ENCODE results near the gene ANKRD16.

ANKRD16 gene

DNA sequence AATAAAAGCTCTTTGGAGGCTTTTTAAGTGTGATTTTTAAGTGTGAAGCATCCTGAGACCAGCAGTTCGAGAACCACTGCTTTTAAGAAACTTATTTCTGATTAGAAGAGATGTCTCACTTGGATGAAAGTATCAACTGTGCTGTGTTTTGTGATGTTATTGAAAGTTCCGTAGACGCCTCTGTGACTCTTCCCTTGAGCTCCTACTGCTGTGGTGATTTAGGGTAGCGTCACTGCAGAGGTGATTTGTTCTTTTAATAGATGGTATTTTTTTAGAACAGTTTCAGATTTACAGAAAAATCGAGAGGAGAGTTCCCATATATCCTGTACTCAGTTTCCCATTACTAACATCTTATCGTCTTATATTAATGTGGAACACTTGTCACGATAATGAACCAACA is 29.9 kb upstream of the ANKRD16 start:
- H3K27me3 Mint-ChIP-seq (ENCODE audit: low read depth), result no peaks in the 10 kb centered on the region
- no peak overlapping the region for H3K27ac Mint-ChIP-seq
- peaks cover 82% of the 10 kb centered on the region for H3K36me3 Mint-ChIP-seq (ENCODE audit: low read depth)
- H3K4me3 Mint-ChIP-seq, result no peak overlapping the region
- H3K4me1 Mint-ChIP-seq, result no peaks in the 10 kb centered on the region
- TF ChIP-seq, protein P1, sequence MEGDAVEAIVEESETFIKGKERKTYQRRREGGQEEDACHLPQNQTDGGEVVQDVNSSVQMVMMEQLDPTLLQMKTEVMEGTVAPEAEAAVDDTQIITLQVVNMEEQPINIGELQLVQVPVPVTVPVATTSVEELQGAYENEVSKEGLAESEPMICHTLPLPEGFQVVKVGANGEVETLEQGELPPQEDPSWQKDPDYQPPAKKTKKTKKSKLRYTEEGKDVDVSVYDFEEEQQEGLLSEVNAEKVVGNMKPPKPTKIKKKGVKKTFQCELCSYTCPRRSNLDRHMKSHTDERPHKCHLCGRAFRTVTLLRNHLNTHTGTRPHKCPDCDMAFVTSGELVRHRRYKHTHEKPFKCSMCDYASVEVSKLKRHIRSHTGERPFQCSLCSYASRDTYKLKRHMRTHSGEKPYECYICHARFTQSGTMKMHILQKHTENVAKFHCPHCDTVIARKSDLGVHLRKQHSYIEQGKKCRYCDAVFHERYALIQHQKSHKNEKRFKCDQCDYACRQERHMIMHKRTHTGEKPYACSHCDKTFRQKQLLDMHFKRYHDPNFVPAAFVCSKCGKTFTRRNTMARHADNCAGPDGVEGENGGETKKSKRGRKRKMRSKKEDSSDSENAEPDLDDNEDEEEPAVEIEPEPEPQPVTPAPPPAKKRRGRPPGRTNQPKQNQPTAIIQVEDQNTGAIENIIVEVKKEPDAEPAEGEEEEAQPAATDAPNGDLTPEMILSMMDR (IDR thresholded peaks at IDR 0.05; ENCODE audit: unreplicated experiment in 3 of 3), result no peak
- no peaks in the 10 kb centered on the region for H3K9me3 Mint-ChIP-seq

DNA sequence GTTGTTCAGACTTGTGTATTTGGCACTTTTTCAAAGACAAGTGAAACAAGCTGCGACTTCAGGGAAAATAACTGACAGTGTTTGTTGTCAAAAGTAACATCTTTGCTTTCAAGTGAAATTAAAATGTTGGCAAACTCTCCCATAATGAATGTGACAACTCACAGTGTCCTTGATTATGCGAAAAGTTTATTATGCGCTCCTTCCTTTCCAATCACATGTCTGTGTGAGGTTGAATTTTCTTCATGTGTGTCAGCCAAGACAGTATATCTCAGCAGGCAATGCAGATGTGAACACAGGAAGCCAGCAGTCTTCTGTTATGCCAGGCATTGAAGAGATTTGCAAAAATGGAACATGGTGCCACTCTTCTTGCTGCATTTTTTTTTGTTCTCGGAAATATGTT is 29.1 kb upstream of the ANKRD16 start:
- Mint-ChIP-seq H3K36me3 (ENCODE audit: low read depth) (peaks cover 84% of the 10 kb centered on the region), H3K9me3 (no peaks in the 10 kb centered on the region), H3K4me1 (no peaks in the 10 kb centered on the region), H3K27ac (no peak overlapping the region), H3K4me3 (no peak overlapping the region), H3K27me3 (ENCODE audit: low read depth) (no peaks in the 10 kb centered on the region)
- TF ChIP-seq, protein P1 (IDR thresholded peaks at IDR 0.05; ENCODE audit: unreplicated experiment in 3 of 3), result no peak

DNA sequence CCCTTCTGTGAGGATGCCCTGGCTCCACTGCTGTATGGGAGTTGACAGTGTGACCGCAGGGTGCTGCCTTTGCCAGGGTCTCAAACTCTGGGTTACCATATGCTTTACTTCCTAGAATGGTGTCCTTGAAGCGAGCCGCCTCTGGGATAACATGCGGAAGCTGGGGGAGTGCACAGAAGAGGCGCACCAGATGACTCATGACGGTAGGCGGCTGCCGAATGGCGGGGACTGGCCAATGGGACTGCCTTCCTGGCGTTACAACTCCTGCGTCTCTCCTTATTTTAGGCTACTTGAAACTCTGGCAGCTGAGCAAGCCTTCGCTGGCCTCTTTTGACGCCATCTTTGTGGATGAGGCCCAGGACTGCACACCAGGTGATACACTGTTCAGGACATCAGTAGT is 27.6 kb upstream of the ANKRD16 start:
- Mint-ChIP-seq H3K4me3 (no peak overlapping the region), H3K9me3 (no peaks in the 10 kb centered on the region), H3K27ac (no peak overlapping the region), H3K4me1 (no peaks in the 10 kb centered on the region), H3K27me3 (ENCODE audit: low read depth) (no peaks in the 10 kb centered on the region), H3K36me3 (ENCODE audit: low read depth) (peaks cover 89% of the 10 kb centered on the region)
- TF ChIP-seq, protein P1 (IDR thresholded peaks at IDR 0.05; ENCODE audit: unreplicated experiment in 3 of 3), result no peak

DNA sequence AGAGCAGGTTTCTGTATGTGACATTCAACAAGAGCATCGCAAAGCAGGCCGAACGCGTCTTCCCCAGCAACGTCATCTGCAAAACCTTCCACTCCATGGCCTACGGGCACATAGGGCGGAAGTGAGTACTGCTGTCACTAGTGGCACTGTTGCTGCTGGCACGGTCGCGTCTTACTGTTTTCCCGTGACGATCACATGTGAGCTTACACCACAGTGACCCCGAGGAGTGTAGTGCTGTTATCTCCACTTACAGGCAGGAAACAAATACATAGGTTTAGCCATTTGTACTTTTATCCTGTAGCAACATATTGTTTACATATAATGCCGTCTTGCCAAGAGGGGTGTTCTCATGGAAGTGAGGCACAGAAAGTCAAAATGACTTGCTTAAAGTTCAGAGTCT is 25.8 kb upstream of the ANKRD16 start:
- H3K27ac Mint-ChIP-seq, result no peak overlapping the region
- H3K36me3 Mint-ChIP-seq (ENCODE audit: low read depth), result peaks cover 85% of the 10 kb centered on the region
- TF ChIP-seq, protein P1 (IDR thresholded peaks at IDR 0.05; ENCODE audit: unreplicated experiment in 3 of 3), result no peak
- no peak overlapping the region for H3K4me3 Mint-ChIP-seq
- H3K27me3 Mint-ChIP-seq (ENCODE audit: low read depth), result no peaks in the 10 kb centered on the region
- H3K4me1 Mint-ChIP-seq, result peaks cover 6% of the 10 kb centered on the region
- no peaks in the 10 kb centered on the region for H3K9me3 Mint-ChIP-seq

DNA sequence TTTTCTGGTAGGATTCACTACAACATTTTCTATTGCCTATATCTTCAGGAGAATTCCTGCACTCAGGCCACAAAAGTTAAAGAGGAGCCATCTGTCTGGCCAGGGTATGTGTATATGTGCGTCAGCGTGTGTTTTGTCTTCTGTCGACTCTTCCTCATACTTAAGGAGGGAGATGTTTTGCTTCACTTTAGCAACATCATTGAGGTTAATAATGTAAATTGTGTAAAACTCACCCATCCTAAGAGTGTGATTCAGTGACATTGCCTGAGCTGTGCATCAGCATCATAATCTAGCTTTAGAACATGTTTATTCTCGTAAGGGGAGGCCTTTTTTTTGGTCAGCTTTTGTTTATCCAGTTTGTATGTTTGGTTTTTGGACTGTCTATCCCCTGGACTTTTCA is 24.0 kb upstream of the ANKRD16 start:
- no peaks in the 10 kb centered on the region for H3K27me3 Mint-ChIP-seq (ENCODE audit: low read depth)
- peaks cover 11% of the 10 kb centered on the region for H3K4me1 Mint-ChIP-seq
- H3K27ac Mint-ChIP-seq, result no peak overlapping the region
- H3K4me3 Mint-ChIP-seq, result no peak overlapping the region
- TF ChIP-seq, protein P1 (IDR thresholded peaks at IDR 0.05; ENCODE audit: unreplicated experiment in 3 of 3), result no peak
- H3K36me3 Mint-ChIP-seq (ENCODE audit: low read depth), result peaks cover 86% of the 10 kb centered on the region
- H3K9me3 Mint-ChIP-seq, result no peaks in the 10 kb centered on the region

DNA sequence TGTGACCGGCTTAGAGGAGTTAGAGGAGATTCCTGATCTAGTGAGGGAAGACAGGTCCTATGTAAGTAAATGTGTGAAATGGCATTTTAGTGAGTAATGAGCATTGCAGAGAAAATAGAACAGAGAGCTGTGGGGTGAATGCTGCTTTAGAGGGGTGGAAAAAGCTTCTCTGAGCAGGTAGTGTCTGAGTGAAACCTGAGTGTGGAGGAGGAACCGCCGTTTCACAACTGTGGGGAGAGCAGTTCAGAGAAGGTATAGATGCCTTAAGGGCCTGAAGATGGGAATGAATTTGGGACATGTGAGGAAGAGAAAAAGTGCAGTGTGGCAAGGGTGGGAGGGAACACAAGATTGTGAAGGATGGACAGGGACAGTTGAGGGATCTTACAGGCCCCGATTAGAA is 22.0 kb upstream of the ANKRD16 start:
- Mint-ChIP-seq H3K36me3 (ENCODE audit: low read depth) (peaks cover 83% of the 10 kb centered on the region), H3K27me3 (ENCODE audit: low read depth) (no peaks in the 10 kb centered on the region), H3K4me1 (peaks cover 22% of the 10 kb centered on the region), H3K4me3 (no peak overlapping the region), H3K27ac (no peak overlapping the region), H3K9me3 (no peaks in the 10 kb centered on the region)
- TF ChIP-seq, protein P1 (IDR thresholded peaks at IDR 0.05; ENCODE audit: unreplicated experiment in 3 of 3), result no peak
